Measurements from ENCODE around the gene USP49. TPM values are rescaled to one million over a fixed set of nuclear protein-coding genes. Genes with fewer than 3 reads are reported as not detected.

The USP49 gene
- total RNA-seq, 6 donors from 2014 or later: 2.7 to 16.8 (median 4.3) TPM

DNA sequence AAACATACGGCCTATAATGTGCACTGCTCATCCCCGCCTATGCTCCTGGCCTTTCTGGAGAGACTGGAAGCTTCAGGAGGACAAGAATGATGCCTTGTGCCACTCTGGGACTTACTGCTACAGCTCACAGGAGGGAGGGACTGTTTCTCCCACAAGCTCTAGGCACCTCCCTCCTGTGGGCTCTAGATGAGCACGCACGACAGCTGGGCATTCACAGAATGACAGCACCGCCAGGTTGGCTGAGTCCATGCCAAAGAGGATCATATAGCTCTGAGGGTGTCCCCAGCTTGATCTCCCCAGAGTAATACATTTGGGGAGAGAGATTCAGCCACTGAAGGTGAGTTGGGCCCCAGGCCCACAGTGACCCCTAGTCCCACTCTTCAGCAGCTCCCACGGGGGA lies 137.9 kb downstream of the USP49 start:
- Histone ChIP-seq H3K9me3 (no peaks in the 10 kb centered on the region), H3K4me1 (no peaks in the 10 kb centered on the region), H3K27ac (no peak overlapping the region), H3K27me3 (no peaks in the 10 kb centered on the region), H3K36me3 (no peaks in the 10 kb centered on the region), H3K4me3 (no peak overlapping the region)
- no peak for TF ChIP-seq POLR2AphosphoS5 (IDR thresholded peaks at IDR 0.05)
- TF ChIP-seq EP300 (IDR thresholded peaks at IDR 0.05): no peak
- TF ChIP-seq, protein P1, sequence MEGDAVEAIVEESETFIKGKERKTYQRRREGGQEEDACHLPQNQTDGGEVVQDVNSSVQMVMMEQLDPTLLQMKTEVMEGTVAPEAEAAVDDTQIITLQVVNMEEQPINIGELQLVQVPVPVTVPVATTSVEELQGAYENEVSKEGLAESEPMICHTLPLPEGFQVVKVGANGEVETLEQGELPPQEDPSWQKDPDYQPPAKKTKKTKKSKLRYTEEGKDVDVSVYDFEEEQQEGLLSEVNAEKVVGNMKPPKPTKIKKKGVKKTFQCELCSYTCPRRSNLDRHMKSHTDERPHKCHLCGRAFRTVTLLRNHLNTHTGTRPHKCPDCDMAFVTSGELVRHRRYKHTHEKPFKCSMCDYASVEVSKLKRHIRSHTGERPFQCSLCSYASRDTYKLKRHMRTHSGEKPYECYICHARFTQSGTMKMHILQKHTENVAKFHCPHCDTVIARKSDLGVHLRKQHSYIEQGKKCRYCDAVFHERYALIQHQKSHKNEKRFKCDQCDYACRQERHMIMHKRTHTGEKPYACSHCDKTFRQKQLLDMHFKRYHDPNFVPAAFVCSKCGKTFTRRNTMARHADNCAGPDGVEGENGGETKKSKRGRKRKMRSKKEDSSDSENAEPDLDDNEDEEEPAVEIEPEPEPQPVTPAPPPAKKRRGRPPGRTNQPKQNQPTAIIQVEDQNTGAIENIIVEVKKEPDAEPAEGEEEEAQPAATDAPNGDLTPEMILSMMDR (IDR thresholded peaks at IDR 0.05): no peak
- no peak for TF ChIP-seq POLR2A (IDR thresholded peaks at IDR 0.05)
- 94 to 97% methylated on average over 5 to 6 of the region's 6 CpGs for WGBS, 2 donors
- DNase-seq: no peak
- no peak for ATAC-seq (ENCODE audit: low FRiP score in 2 of 2)

DNA sequence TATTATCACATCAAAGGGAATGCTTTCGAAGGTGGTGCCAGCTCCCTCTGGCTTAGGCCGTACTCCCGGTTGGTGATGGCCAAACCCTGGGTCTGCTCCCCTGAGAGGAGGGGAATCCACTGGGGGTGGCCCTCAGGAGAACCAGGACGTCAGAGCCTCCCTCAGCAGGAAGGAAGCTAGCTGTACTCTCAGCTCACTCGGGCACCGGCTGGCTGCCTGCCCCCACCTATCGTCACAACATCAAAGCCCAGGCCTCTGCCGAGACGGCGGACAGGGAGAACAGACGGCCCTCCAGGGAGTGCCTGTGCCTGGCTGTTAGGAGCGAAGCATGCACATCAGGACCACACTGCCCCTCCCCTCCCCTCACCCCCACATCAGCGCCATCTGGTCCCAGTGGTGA lies 138.8 kb downstream of the USP49 start:
- H3K9me3 ChIP-seq: no peaks in the 10 kb centered on the region
- H3K36me3 ChIP-seq: no peaks in the 10 kb centered on the region
- ATAC-seq (ENCODE audit: low FRiP score in 2 of 2) (no peak), DNase-seq (no peak)
- no peak overlapping the region for H3K27ac ChIP-seq
- H3K4me1 ChIP-seq: peaks cover 0 to under 1% (median 0%) of the 10 kb centered on the region in 4 donors
- H3K27me3 ChIP-seq: no peaks in the 10 kb centered on the region
- H3K4me3 ChIP-seq: no peak overlapping the region
- 67 to 83% methylated on average over 6 to 13 of the region's 13 CpGs for WGBS, 2 donors
- TF ChIP-seq POLR2AphosphoS5 (IDR thresholded peaks at IDR 0.05): no peak
- no peak for TF ChIP-seq POLR2A (IDR thresholded peaks at IDR 0.05)
- TF ChIP-seq EP300 (IDR thresholded peaks at IDR 0.05): no peak
- TF ChIP-seq, protein P1 (IDR thresholded peaks at IDR 0.05): no peak

DNA sequence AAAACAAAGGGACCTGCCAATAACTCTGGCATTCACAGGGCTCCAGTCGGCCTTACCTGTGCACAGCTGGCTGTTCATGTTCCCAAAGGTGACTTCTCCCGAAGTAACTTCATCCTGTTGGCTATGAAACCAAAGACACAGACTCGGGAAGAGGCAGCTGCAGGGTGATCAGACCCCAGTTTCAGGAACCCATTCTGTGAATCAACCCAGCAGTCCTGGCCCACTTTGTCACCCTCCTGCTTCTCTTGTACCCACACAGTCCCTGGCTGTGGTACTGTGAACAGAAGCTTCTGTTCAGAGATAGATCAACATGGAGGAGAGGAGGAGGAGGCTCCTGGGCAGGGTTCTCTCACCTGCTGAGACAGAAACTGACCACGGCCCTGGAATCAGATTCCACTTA lies 139.3 kb downstream of the USP49 start:
- no peak overlapping the region for H3K27ac ChIP-seq
- no peaks in the 10 kb centered on the region for H3K9me3 ChIP-seq
- WGBS, 2 donors: 84 to 89% methylated on average over 4 of the region's 4 CpGs
- TF ChIP-seq, protein P1 (IDR thresholded peaks at IDR 0.05): no peak
- TF ChIP-seq POLR2AphosphoS5 (IDR thresholded peaks at IDR 0.05) (no peak), EP300 (IDR thresholded peaks at IDR 0.05) (no peak)
- ATAC-seq (ENCODE audit: low FRiP score in 2 of 2) (no peak), DNase-seq (no peak)
- no peaks in the 10 kb centered on the region for H3K27me3 ChIP-seq
- no peaks in the 10 kb centered on the region for H3K36me3 ChIP-seq
- H3K4me1 ChIP-seq: peaks cover 0 to 2% (median 0%) of the 10 kb centered on the region in 4 donors
- no peak overlapping the region for H3K4me3 ChIP-seq

DNA sequence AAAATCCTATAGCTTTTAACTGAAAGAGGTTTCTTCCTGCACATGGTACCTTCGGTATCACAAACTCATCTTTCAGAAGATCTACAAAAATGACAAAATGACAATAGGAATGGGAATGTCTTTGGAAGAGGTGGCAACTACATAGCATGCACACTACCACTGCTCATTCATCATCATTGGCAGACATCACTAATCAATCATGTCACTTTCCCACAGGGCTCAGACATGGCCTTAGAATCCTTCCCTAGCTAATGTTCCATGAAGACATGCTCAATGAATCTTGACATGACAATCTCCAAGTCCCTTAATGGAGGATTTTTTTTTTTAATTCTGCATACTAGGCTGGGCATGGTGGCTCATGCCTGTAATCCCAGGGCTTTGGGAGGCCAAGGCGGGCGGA lies 144.8 kb downstream of the USP49 start:
- Histone ChIP-seq H3K4me3 (no peak overlapping the region), H3K4me1 (peaks cover 0 to 27% (median 2%) of the 10 kb centered on the region in 4 donors), H3K36me3 (no peaks in the 10 kb centered on the region), H3K27ac (no peak overlapping the region), H3K9me3 (no peaks in the 10 kb centered on the region), H3K27me3 (no peaks in the 10 kb centered on the region)
- no peak for TF ChIP-seq POLR2A (IDR thresholded peaks at IDR 0.05)
- TF ChIP-seq, protein P1 (IDR thresholded peaks at IDR 0.05): no peak
- no peak for TF ChIP-seq EP300 (IDR thresholded peaks at IDR 0.05)
- no peak for TF ChIP-seq POLR2AphosphoS5 (IDR thresholded peaks at IDR 0.05)
- WGBS, 2 donors: 88 to 97% methylated on average over 3 of the region's 3 CpGs
- ATAC-seq (ENCODE audit: low FRiP score in 2 of 2): no peak
- DNase-seq: no peak

DNA sequence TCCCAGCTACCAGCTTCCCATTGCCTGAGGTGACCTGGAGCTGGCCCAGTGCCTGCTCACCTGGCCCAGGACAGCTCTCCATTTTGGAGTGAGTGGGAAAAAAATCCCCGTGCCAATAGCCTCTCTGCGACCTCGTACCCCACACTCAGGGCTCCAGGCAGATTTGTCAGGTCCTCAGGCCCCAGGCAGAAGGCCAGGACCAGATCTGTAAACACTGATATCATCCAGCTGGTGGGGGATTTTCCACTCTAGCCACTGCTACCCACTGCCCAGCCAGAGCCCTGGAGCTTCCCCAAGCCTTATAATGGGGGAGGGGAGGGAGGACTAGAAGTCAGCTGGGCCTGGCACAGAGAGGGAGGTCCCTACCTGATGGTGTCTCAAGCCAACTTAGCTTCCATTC lies 146.6 kb downstream of the USP49 start:
- ATAC-seq (ENCODE audit: low FRiP score in 2 of 2): peak in 1 of 2 donors; percentile 5
- DNase-seq: peak in 1 of 2 donors; percentile 86
- H3K27ac ChIP-seq: peak overlapping the region in 3 of 4 donors; percentile 30 to 74 (median 65)
- peaks cover 0 to 34% (median 2%) of the 10 kb centered on the region in 4 donors for H3K4me1 ChIP-seq
- no peaks in the 10 kb centered on the region for H3K27me3 ChIP-seq
- TF ChIP-seq EP300 (IDR thresholded peaks at IDR 0.05): peak in 1 of 4 donors; percentile 58
- TF ChIP-seq POLR2AphosphoS5 (IDR thresholded peaks at IDR 0.05): no peak
- H3K4me3 ChIP-seq: no peak overlapping the region
- H3K36me3 ChIP-seq: no peaks in the 10 kb centered on the region
- WGBS, 2 donors: 60 to 69% methylated on average over 1 to 3 of the region's 3 CpGs
- H3K9me3 ChIP-seq: no peaks in the 10 kb centered on the region
